Measurements from ENCODE around the gene NPAS3. TPM values are rescaled to one million over a fixed set of nuclear protein-coding genes. Genes with fewer than 3 reads are reported as not detected.

NPAS3 gene
- total and polyA plus RNA-seq, 2 donors (not counting 3 experiments of a cell fraction or from before 2014, with no cell fraction given) = 0.10 to 0.13 TPM

DNA sequence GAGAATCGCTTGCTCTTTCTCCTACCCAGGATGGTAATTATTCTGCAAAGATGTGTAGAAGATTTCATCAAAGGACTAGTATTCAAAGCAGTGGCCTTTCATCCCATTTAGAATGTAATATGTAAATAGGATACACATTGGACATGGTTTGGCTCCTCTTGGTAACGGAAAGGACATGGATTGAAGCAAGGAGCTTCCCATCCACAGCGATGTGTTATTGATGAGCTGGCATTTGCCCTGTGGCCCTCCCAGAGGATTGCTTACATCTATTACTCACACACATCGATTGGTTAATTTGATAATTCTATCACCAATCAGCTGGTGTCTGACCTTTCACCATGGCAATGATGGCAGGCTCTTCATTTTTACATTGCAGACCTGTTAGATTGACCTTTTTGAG lies 553.8 kb downstream of the NPAS3 start:
- no TSS peak for BruUV-seq (replicated peaks)
- Histone ChIP-seq H3K79me2 (ENCODE audit: control insufficient read depth, insufficient read depth, low read length) (no peaks in the 10 kb centered on the region), H3K4me3 (replicated peaks in 1 of 3; ENCODE audit: insufficient read depth in 1 of 3, low read depth in 1 of 3, low read length in 3 of 3) (no peak overlapping the region), H3K4me1 (ENCODE audit: control insufficient read depth, extremely low read depth, insufficient read depth, low read length) (no peaks in the 10 kb centered on the region), H3K4me2 (ENCODE audit: insufficient read depth, low read length) (no peak overlapping the region), H4K20me1 (replicated peaks; ENCODE audit: control insufficient read depth, extremely low read depth, insufficient read depth, low read length) (no peaks in the 10 kb centered on the region), H3K27me3 (ENCODE audit: control insufficient read depth in 2 of 2, insufficient read depth in 2 of 2, low read length in 2 of 2) (no peaks in the 10 kb centered on the region), H3K27ac (ENCODE audit: insufficient read depth, low read depth, low read length) (no peak overlapping the region), H3K9me3 (replicated peaks; ENCODE audit: control insufficient read depth, insufficient read depth, low read length) (no peaks in the 10 kb centered on the region), H3K36me3 (ENCODE audit: control insufficient read depth in 2 of 2, extremely low read depth in 1 of 2, insufficient read depth in 2 of 2, low read length in 2 of 2) (no peaks in the 10 kb centered on the region), H2AFZ (ENCODE audit: low read depth, low read length) (no peak overlapping the region), H3K9me1 (replicated peaks; ENCODE audit: control insufficient read depth, extremely low read depth, insufficient read depth, low read length) (no peaks in the 10 kb centered on the region), H3K9ac (replicated peaks; ENCODE audit: extremely low read depth, insufficient read depth, low read length) (no peak overlapping the region)
- FAIRE-seq (no peak), DNase-seq (ENCODE audit: low read depth, low spot score) (no peak)
- intact Hi-C loops (cut with micrococcal nuclease) (no loop called here), dilution Hi-C loops (cut with MboI; ENCODE audit: extremely low pct_ligation_motif_present, low sequenced_read_pairs) (no loop called here)
- CTCF ChIA-PET = no interaction called here
- TF ChIP-seq MYC (IDR thresholded peaks at IDR 0.05; ENCODE audit: low read depth, low read length) (no peak), JUN (IDR thresholded peaks at IDR 0.05; ENCODE audit: borderline replicate concordance, insufficient read depth, insufficient read length, low read depth) (no peak)
- POLR2A ChIA-PET = no interaction called here

DNA sequence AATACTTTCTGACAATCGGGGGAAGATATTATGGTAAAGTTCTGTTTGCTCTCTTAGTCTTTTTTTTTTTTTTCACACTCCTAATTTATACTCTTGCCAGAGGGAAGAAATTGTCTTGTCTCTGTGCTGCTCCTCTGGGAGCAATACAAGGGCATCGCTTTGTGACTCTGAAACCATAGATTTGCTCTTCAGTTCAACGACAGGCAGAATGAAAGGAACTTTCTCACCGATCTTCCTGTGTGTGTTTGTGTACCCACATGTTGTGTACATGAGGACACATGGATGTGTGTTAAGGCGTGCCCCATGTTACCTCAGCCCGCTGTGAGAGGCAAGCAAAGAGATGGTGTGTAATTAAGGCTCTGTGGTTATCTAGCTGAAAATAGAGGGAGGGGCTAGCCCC lies 554.6 kb downstream of the NPAS3 start:
- no TSS peak for BruUV-seq (replicated peaks)
- DNase-seq (ENCODE audit: low read depth, low spot score) = no peak
- Histone ChIP-seq H3K9me1 (replicated peaks; ENCODE audit: control insufficient read depth, extremely low read depth, insufficient read depth, low read length) (no peaks in the 10 kb centered on the region), H3K4me2 (ENCODE audit: insufficient read depth, low read length) (no peak overlapping the region), H3K9ac (replicated peaks; ENCODE audit: extremely low read depth, insufficient read depth, low read length) (no peak overlapping the region), H3K27me3 (ENCODE audit: control insufficient read depth in 2 of 2, insufficient read depth in 2 of 2, low read length in 2 of 2) (no peaks in the 10 kb centered on the region), H3K9me3 (replicated peaks; ENCODE audit: control insufficient read depth, insufficient read depth, low read length) (no peaks in the 10 kb centered on the region), H3K4me1 (ENCODE audit: control insufficient read depth, extremely low read depth, insufficient read depth, low read length) (no peaks in the 10 kb centered on the region), H2AFZ (ENCODE audit: low read depth, low read length) (no peak overlapping the region), H3K27ac (ENCODE audit: insufficient read depth, low read depth, low read length) (no peak overlapping the region), H4K20me1 (replicated peaks; ENCODE audit: control insufficient read depth, extremely low read depth, insufficient read depth, low read length) (no peaks in the 10 kb centered on the region), H3K36me3 (ENCODE audit: control insufficient read depth in 2 of 2, extremely low read depth in 1 of 2, insufficient read depth in 2 of 2, low read length in 2 of 2) (no peaks in the 10 kb centered on the region), H3K4me3 (replicated peaks in 1 of 3; ENCODE audit: insufficient read depth in 1 of 3, low read depth in 1 of 3, low read length in 3 of 3) (no peak overlapping the region), H3K79me2 (ENCODE audit: control insufficient read depth, insufficient read depth, low read length) (no peaks in the 10 kb centered on the region)
- FAIRE-seq = no peak
- intact Hi-C loops (cut with micrococcal nuclease) = no loop called here
- POLR2A ChIA-PET = no interaction called here
- dilution Hi-C loops (cut with MboI; ENCODE audit: extremely low pct_ligation_motif_present, low sequenced_read_pairs) = no loop called here
- no peak for TF ChIP-seq GATA2 (IDR thresholded peaks at IDR 0.05; ENCODE audit: insufficient read depth, insufficient read length, low read depth, low read length)
- TF ChIP-seq EZH2 (IDR thresholded peaks at IDR 0.05; ENCODE audit: borderline replicate concordance, low read depth, low read length, severe bottlenecking) = no peak
- TF ChIP-seq MYC (IDR thresholded peaks at IDR 0.05; ENCODE audit: low read depth, low read length) = no peak
- no peak for TF ChIP-seq FOS (IDR thresholded peaks at IDR 0.05; ENCODE audit: borderline replicate concordance, insufficient read depth, low read length)
- TF ChIP-seq JUN (IDR thresholded peaks at IDR 0.05; ENCODE audit: borderline replicate concordance, insufficient read depth, insufficient read length, low read depth) = no peak
- TF ChIP-seq, protein P1, sequence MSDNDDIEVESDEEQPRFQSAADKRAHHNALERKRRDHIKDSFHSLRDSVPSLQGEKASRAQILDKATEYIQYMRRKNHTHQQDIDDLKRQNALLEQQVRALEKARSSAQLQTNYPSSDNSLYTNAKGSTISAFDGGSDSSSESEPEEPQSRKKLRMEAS (IDR thresholded peaks at IDR 0.05; ENCODE audit: insufficient read depth, insufficient read length) = no peak
- TF ChIP-seq, protein P2, sequence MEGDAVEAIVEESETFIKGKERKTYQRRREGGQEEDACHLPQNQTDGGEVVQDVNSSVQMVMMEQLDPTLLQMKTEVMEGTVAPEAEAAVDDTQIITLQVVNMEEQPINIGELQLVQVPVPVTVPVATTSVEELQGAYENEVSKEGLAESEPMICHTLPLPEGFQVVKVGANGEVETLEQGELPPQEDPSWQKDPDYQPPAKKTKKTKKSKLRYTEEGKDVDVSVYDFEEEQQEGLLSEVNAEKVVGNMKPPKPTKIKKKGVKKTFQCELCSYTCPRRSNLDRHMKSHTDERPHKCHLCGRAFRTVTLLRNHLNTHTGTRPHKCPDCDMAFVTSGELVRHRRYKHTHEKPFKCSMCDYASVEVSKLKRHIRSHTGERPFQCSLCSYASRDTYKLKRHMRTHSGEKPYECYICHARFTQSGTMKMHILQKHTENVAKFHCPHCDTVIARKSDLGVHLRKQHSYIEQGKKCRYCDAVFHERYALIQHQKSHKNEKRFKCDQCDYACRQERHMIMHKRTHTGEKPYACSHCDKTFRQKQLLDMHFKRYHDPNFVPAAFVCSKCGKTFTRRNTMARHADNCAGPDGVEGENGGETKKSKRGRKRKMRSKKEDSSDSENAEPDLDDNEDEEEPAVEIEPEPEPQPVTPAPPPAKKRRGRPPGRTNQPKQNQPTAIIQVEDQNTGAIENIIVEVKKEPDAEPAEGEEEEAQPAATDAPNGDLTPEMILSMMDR (IDR thresholded peaks at IDR 0.05; ENCODE audit: extremely low read depth in 1 of 2, insufficient read depth in 1 of 2, low read depth in 1 of 2, low read length in 2 of 2) = no peak
- TF ChIP-seq POLR2AphosphoS5 (IDR thresholded peaks at IDR 0.05; ENCODE audit: insufficient read depth, low read depth, low read length) = no peak
- TF ChIP-seq POLR2A (IDR thresholded peaks at IDR 0.05; ENCODE audit: low read depth, low read length) = no peak
- CTCF ChIA-PET = no interaction called here

All from endothelial cell of umbilical vein (primary cell).